CD4-positive, alpha-beta T cell treated with Interferon alpha-2 for 1 hour (primary cell): ENCODE data around the gene FOXS1.

Experiments
- DNase-seq, 2 donors: peaks; one replicate each; pipeline ENCODE4 v3.0.0-alpha.2; 2020 to 2022

The FOXS1 gene

DNA sequence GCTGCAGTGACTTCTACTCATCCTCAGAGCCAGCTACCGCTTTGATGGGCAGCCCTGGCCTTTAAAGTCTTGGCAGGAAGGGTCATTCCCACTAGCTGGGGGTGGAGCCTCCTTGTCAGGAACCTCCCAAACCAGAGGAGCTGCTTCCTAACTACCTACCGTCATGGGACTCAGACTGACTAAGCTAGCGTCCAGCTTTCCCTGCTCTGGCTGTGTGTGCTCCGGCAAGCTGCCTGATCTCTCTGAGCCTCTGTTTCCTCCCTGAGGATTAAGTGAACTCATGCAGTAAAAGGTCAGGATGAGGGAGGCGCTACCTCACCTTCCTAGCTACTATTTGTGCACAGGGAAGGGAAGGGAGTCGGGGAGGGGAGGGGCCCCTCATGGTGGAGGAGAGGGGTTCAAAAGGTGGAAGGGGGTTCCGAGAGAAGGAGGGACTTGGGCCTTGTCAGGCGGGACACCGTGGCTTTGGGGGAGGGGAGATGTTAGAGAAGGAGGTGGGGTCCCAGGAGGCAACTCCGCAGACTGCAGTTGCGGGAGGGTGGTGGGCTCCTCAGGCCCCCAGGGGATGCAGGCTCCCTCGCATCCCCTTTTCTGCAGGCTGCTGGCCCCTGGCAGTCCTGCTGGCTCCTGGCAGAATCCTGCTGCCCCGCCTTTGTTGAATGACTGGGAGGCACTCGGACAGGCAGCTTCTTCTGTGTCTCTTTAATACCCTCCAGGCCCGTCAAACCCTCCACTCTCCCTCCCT, 15.2 kb upstream of the FOXS1 start:
- no peak for DNase-seq

DNA sequence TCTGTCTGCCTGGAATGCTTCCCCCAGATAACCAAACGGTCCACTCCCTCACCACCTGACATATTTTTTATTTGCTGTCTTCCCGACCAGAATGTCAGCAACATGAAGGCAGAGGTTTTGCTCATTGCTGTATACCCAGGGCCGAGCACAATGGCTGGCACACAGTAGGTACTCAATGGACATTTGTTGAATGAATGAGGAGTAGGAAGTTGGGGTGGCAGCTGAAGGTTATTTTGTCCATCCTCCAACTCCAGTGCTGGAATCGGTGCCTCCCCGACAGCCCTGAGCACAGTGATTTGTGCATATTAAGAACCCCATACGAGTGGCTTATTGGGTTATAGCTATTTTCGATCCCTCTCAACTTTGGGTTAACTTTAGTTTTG, 14.6 kb upstream of the FOXS1 start:
- no peak for DNase-seq

DNA sequence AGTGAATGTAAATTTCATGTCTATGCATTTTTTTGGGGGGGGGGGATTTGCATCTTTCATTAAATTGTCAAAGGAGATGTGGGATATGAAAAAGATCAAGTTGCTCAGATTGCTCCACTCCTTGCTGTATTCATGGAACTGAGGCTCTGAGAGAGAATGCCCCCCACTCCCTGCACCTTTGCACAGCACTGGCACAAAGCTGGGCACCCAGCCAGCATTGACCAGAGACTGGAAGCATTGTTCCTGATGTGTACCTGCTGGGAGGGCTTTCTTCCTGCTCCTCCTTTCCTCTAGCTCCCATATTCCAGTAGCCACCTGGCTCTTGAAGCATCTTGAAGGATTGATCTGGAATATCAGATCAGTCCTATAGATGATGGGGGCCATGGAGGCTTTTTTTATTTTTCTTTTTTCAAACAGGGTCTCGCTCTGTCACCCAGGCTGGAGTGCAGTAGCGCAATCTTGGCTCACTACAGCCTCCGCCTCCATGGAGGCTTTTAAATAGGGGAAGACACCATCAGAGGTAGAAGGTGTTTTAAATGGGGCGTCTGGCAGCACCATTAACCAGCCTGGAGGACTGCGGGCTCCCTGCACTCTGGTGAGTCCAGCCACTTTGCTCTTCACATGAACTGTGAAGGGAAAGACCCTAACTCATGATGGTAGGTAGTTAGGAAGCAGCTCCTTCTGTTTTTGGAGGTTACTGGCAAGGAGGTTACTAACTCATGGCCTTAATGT, 14.0 kb upstream of the FOXS1 start:
- no peak for DNase-seq

GRCh38 chr20:31858760-31859083, 13.3 kb upstream of the FOXS1 start:
- no peak for DNase-seq

- DNase-seq: no peak
These were observed 12.7 kb upstream of the FOXS1 start for GRCh38 chr20:31857861-31858759.

DNA sequence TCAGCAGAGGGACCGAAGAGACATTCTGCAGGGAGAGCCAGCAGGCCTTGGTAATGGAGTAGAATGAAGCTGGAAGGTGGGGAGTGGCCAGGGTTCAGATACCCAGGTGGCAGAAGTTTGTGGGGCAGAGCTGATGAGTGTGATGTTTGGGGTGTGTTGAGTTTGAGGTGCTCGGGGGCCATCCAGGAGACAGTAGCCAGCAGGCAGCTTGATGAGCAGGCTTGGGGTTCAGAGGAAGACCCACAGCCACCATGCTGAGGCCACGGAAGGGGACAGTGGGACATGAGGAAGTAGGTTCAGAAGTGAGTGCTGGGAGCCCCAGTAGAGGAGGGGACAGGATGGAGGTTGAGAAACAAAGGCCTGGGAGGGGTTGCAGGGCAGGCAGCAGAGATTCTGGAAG, 11.1 kb upstream of the FOXS1 start:
- DNase-seq: no peak

DNA sequence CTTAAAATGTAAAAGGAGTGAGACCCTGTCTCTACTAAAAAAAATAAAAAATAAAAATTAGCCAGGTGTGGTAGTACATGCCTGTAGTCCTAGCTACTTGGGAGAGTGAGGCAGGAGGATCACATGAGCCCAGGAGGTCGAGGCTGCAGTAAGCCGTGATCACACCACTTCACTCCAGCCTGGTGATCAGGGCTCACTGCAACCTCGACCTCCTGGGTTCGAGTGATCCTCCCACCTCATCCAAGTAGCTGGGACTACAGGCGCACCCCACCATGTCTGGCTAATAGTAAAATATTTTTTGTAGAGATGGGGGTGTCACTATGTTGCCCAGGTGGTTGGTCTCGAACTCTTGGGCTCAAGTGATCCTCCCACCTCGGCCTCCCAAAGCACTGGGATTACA, 8.1 kb upstream of the FOXS1 start:
- no peak for DNase-seq

DNA sequence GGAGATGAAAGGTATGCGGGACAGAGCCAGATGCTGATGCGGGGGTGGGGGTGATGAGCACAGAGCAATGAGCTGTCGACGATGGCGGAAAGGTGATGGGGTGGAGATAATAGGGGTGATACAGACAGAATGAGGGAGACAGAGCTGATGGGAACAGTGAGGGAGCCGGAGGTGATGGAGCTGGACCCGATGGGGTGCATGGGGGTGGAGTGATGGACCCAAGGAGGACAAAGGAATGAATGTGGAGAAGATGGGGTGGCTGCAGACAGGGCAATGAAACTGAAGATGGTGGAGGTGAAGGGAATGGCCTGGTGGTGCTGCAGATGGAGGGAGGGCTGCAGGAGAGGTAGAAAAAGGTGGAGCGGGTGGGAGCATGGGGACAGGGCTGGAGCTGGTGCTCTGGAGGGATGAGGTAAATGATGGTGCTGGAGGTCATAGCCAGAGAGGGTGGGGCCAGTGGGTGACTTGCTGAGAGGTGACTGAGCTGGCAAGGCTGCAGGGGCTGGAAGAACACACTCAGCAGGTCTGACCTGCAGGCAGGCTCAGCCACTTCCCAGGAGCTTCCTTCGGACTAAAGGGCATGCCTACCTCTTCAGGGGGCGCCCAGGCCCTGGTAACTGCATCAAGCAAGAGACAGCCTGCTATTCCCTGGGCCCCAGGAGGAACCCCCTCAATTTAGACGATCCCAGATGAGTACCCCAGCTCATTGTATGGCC, 6.0 kb upstream of the FOXS1 start:
- DNase-seq: no peak

GRCh38 chr20:31849306-31849930, 4.0 kb upstream of the FOXS1 start:
- no peak for DNase-seq

DNA sequence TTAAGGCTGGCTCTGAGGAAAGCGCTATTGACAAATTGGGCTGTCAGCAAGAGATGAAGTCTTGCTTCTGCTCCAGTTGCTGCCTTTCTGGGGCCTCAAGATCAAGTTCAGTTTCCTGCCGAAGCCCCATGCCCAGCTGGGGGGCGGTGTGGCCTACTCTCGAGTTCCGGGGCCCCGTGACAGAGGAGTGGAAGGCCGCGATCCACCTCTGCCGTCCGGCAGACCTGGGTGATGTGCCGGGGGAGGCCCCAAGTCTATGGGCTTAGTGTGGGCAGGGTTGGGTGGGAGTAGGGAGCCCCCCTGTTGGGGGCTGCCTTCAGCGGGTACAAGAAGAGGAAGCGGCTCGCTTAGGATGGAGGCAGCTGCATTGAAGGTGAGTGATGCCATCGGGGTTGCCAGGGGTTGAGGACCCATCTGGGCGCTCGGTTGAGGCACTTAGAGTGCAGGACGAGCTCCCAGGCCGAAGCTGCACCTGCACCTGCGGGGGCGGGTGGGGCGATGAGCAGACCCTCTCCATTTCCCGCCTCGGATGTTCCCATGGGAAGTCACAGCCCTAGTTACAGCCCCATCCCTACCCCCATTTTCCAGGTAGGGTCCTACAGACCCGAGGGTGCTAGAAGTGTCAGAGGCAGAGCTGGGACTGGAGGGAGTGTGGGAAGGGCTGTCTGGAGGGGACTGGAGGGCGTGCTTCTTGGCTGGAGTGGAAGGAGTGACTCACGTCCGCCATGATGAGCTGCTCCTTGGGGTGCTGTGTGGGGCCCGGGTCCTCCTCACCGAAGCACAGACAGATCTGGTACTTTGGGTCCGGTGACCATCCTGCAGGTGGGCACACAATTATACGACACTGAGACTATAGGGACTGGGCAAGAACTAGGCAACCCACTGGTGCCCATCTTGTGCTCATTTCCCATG, 2.9 kb upstream of the FOXS1 start:
- no peak for DNase-seq

GRCh38 chr20:31846793-31847138, 1.4 kb upstream of the FOXS1 start:
- DNase-seq: no peak

DNA sequence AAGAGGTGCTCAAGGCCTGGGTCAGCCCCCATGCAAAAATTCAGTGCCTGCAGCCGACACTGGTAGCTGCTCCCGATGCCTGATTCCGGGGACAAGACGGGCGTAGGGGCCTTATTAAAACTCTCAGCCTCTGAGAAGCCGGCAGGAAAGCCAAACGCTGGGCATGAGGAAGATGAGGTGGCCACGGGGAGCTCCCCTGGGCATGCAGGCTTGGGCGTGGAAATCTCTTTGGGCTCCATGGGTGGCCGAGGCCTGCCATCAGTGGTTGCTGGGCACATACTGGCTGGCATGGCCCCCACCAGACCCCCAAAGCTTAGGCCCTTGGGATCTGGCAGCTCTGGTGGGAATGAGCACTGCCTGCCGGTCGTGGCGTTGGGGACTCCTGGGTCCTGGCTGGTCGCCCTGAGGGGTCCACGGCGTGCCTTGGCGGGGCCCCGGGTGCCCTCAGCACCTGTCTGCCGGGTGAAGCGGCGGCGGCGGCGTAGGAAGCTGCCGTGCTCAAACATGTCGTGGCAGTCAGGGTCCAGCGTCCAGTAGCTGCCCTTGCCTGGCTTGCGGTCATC, 586 bp downstream of the FOXS1 start:
- no peak for DNase-seq

DNA sequence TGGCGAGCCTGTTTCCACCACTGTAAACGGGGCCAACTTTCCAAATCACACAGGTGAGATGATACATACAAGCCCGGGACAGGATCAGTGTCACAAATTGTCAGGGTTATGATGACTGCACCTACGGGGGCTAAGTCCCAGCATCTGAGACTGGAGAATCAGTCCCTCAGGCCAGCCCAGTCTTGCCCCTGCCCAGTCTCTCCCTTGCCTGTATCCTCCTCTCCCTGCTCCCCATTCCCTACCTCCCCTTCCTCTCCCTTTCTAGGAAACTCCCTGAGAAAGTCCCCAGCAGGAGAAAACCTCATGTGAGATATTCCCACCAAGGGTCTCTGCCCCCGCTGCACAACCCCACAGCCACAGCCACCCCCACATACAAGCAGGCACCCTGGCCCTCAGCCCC, 1.5 kb downstream of the FOXS1 start:
- no peak for DNase-seq

DNA sequence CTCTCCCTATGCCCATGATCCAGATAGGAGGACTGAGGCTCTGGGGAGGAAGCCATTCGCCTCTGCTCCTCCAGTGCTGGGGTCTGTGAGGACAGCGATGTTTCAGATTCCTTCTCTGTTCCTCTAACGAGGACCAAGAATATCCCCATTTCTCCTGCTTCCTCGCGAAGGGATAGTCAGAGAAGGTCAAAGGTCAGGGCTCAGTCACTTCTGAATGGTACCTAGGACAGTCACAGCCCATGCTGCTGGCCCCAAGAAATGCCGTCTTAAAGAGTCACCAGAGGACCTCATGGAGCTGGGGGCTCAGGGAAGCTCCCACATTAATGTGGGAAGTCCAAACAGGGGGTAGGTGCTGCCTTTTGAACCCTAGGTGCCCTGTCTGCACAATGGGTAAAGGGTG, 2.1 kb downstream of the FOXS1 start:
- DNase-seq: no peak

DNA sequence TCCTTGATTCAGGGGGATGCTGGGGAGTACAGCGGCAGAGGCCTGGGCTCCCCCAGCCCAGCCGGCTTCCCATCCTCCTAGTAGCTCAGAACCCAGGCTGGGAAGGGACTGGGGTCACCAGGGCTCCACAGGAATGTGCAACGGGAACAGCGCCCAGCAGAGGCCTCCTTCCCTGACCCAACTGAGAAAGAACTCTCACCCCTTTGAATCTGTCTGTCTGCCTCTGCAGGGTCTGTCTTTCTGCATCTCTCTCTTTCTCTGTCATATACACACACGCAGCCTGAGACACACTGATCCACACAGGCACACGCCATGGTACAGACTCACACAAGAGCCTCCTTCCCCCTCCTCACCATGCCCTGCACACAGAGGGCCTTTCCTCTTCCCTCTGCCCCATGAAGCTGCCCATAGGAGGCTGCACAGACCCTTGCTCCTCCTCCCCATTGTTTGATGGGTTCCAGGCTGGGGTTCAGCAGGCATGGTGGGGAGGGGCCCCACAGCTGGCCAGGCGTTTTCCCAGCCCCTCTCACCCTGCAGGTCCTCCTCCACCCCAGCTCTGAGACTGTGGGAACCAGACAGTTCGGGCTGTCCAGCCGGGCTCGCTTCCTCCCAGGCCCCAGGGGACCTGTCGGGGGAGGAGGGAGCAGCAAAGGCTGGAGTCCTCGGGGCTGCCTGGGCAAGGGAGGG, 2.8 kb downstream of the FOXS1 start:
- no peak for DNase-seq

- no peak for DNase-seq
These were observed 3.5 kb downstream of the FOXS1 start for GRCh38 chr20:31841928-31842327.

- no peak for DNase-seq
These were observed 4.2 kb downstream of the FOXS1 start for GRCh38 chr20:31840906-31841816.

DNA sequence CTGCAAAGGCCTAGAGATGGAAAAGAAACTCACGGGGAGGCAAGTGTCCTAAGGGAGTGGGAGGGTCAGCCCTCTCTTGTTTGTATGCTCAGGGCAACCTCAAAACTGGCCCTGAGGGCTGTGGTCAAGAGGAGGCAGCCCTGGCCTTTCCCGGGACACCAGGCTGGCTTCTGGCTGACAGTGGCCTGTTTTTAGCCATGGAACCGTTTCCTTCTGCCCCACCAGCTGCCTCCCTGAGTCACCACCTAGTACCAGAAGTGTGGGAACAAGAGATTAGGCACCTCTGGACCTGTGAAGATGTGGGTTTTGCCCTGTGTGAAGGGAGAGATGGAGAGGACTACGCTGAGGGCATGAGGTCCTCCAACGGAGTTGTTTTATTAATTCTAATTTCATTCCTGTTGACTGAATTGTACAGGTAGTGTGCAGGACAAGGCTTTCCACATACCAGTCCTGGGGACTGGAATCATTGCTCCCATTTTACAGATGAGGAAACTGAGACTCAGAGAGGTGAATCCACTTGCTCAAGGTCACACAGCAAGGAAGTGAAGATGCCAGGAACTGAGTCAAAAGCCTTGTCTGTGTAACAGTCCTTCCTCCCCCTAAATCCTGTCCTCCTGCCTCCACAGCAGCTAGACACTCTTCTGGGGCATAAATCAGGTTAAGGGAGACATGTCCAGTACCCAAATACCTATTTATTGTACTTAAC, 5.5 kb downstream of the FOXS1 start:
- DNase-seq: no peak
